ENCODE measurements around the gene BTBD3. TPM values are rescaled to one million over a fixed set of nuclear protein-coding genes. Genes with fewer than 3 reads are reported as not detected.

BTBD3 gene
- total RNA-seq (2014; rRNA removed; shearing (Covaris generic)) (0.08 TPM in 1 of 2 replicates, not detected in the other), total RNA-seq (2022) (0.26 and 0.82 TPM in 2 replicates), Bru-seq, nascent RNA (percentile 19 among the genes with signal in this experiment), BruChase-seq, experiment 1, labeled RNA remaining after a 6-hour chase (percentile 4 among the genes with signal in this experiment), BruChase-seq, experiment 2, labeled RNA remaining after a 2-hour chase (percentile 23 among the genes with signal in this experiment)
- long read RNA-seq, result 0 reads

DNA sequence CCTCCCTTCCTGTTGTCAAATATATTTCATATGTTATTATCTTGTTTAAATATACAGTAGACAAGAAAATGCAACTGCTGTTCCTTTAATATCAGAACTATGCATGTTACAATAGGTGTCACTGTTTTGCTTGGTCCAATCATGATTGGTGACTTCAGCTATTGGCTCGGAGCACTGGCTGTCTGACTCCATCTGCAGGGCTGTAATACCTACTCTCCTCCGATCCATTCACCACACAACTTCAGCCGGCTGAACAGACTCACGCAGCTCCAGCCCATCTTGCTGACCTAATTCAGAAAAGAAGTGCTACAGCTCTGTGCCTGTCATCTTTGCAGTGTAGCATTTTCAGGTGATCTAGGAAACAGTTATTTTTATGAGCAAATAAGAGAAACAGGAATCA lies at the start of gene BTBD3:
TSS of gene BTBD3 (plus strand) at position 231 of the 400 bp plus-strand sequence. CDS start 383 bp downstream, outside the sequence.
- H3K4me3 ChIP-seq (ENCODE audit: low read depth, low read length, poor library complexity, severe bottlenecking), result no peak within 1 kb of the TSS
- no peaks in the 10 kb centered on the region for H3K9me3 ChIP-seq (ENCODE audit: low read length)
- H3K9me2 ChIP-seq (ENCODE audit: insufficient read depth, low read length), result no peaks in the 10 kb centered on the region
- no peak within 1 kb of the TSS for H3K27ac ChIP-seq (ENCODE audit: low read depth, low read length, poor library complexity, severe bottlenecking)
- ChIA-PET POLR2A (no interaction called here), CTCF (ENCODE audit: unreplicated experiment) (no interaction called here)
- H3K79me2 ChIP-seq (ENCODE audit: insufficient read depth, low read depth, low read length), result no peaks in the 10 kb centered on the region
- H2AFZ ChIP-seq (ENCODE audit: low read length), result no peak within 1 kb of the TSS
- no peaks in the 10 kb centered on the region for H4K20me1 ChIP-seq (ENCODE audit: insufficient read depth, low read length)
- H3K36me3 ChIP-seq (ENCODE audit: insufficient read depth, low read length), result no peaks in the 10 kb centered on the region
- no peaks in the 10 kb centered on the region for H3K4me1 ChIP-seq (ENCODE audit: insufficient read depth, low read length, poor library complexity, severe bottlenecking)
- H3K4me2 ChIP-seq (ENCODE audit: low read length), result no peak within 1 kb of the TSS
- DNase-seq (ENCODE audit: low spot score), result no peak
- no peak for TF ChIP-seq CTCF (conservative IDR thresholded peaks at IDR 0.05; ENCODE audit: low read length)
- TF ChIP-seq EZH2phosphoT487 (IDR thresholded peaks at IDR 0.05; ENCODE audit: borderline replicate concordance, low read depth, low read length), result no peak
- intact Hi-C loops (cut with micrococcal nuclease; ENCODE audit: unreplicated experiment), result no loop called here
- no TSS peak for BruUV-seq (replicated peaks)

DNA sequence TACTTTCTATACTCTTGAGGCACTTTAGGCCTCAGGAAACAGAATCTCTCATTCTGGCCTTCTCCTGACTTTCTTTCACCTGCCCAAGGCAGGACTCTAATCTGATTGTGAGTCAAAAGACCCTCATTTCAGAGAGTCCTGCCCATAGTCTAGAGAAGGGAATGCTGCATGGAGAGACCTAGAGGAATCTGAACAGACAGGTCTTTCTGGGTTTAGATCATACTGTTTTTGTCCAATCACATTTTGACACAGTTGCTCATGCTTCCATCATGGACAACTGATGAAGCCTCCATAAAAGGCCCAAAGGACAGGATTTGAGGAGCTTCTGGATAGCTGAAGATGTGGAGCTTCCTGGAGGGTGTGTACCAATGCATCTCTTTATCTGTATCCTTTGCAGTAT lies 48.1 kb upstream of the BTBD3 start:
- H3K4me3 ChIP-seq (ENCODE audit: low read depth, low read length, poor library complexity, severe bottlenecking), result no peak overlapping the region
- H3K27ac ChIP-seq (ENCODE audit: low read depth, low read length, poor library complexity, severe bottlenecking), result no peak overlapping the region
- H3K79me2 ChIP-seq (ENCODE audit: insufficient read depth, low read depth, low read length), result no peaks in the 10 kb centered on the region
- intact Hi-C loops (cut with micrococcal nuclease; ENCODE audit: unreplicated experiment), result no loop called here
- no peak for DNase-seq (ENCODE audit: low spot score)
- CTCF ChIA-PET (ENCODE audit: unreplicated experiment), result no interaction called here
- TF ChIP-seq CTCF (conservative IDR thresholded peaks at IDR 0.05; ENCODE audit: low read length), result no peak
- TF ChIP-seq EZH2phosphoT487 (IDR thresholded peaks at IDR 0.05; ENCODE audit: borderline replicate concordance, low read depth, low read length), result no peak
- POLR2A ChIA-PET, result no interaction called here
- H3K4me1 ChIP-seq (ENCODE audit: insufficient read depth, low read length, poor library complexity, severe bottlenecking), result no peaks in the 10 kb centered on the region
- H3K9me2 ChIP-seq (ENCODE audit: insufficient read depth, low read length), result no peaks in the 10 kb centered on the region
- H4K20me1 ChIP-seq (ENCODE audit: insufficient read depth, low read length), result no peaks in the 10 kb centered on the region
- H3K9me3 ChIP-seq (ENCODE audit: low read length), result no peaks in the 10 kb centered on the region
- BruUV-seq (replicated peaks), result no TSS peak
- H2AFZ ChIP-seq (ENCODE audit: low read length), result no peak overlapping the region
- no peak overlapping the region for H3K4me2 ChIP-seq (ENCODE audit: low read length)
- H3K36me3 ChIP-seq (ENCODE audit: insufficient read depth, low read length), result no peaks in the 10 kb centered on the region

DNA sequence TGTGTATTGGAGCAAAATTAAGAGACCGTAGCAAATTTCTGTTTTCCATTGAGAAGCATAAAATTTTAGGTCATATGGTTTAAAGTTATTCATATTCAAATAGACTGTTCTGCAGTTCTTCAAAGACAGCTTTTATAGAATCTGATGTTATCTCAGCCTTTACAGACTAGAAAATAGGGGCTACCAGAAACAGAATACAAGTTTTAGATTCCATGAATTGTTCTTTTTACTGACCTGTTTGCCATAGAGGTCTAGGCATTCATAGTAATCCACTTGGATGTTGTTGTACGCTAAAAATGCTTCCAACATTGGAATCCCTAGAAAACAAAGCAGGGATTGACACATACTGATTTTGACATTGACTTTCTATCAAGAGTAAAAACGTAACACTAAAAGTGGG lies 47.3 kb upstream of the BTBD3 start:
- no TSS peak for BruUV-seq (replicated peaks)
- intact Hi-C loops (cut with micrococcal nuclease; ENCODE audit: unreplicated experiment), result no loop called here
- no peak overlapping the region for H2AFZ ChIP-seq (ENCODE audit: low read length)
- H3K79me2 ChIP-seq (ENCODE audit: insufficient read depth, low read depth, low read length), result no peaks in the 10 kb centered on the region
- CTCF ChIA-PET (ENCODE audit: unreplicated experiment), result no interaction called here
- DNase-seq (ENCODE audit: low spot score), result no peak
- no peaks in the 10 kb centered on the region for H3K9me2 ChIP-seq (ENCODE audit: insufficient read depth, low read length)
- H4K20me1 ChIP-seq (ENCODE audit: insufficient read depth, low read length), result no peaks in the 10 kb centered on the region
- POLR2A ChIA-PET, result no interaction called here
- no peaks in the 10 kb centered on the region for H3K9me3 ChIP-seq (ENCODE audit: low read length)
- H3K4me3 ChIP-seq (ENCODE audit: low read depth, low read length, poor library complexity, severe bottlenecking), result no peak overlapping the region
- no peaks in the 10 kb centered on the region for H3K36me3 ChIP-seq (ENCODE audit: insufficient read depth, low read length)
- H3K4me1 ChIP-seq (ENCODE audit: insufficient read depth, low read length, poor library complexity, severe bottlenecking), result no peaks in the 10 kb centered on the region
- TF ChIP-seq EZH2phosphoT487 (IDR thresholded peaks at IDR 0.05; ENCODE audit: borderline replicate concordance, low read depth, low read length), result no peak
- TF ChIP-seq CTCF (conservative IDR thresholded peaks at IDR 0.05; ENCODE audit: low read length), result no peak
- H3K4me2 ChIP-seq (ENCODE audit: low read length), result no peak overlapping the region
- no peak overlapping the region for H3K27ac ChIP-seq (ENCODE audit: low read depth, low read length, poor library complexity, severe bottlenecking)

Data from OCI-LY7 (cell line).